ENCODE data around the gene GAREM2.

Gene GAREM2

GRCh38 chr2:26216587-26216986 lies 43.7 kb downstream of the GAREM2 start:
- FAIRE-seq (no peak), DNase-seq (ENCODE audit: insufficient read length) (no peak)
- TF ChIP-seq POLR2A (IDR thresholded peaks at IDR 0.05; ENCODE audit: low read depth, low read length) (no peak), POLR2AphosphoS5 (IDR thresholded peaks at IDR 0.05; ENCODE audit: low read depth, low read length) (no peak), TAF1 (IDR thresholded peaks at IDR 0.05; ENCODE audit: borderline replicate concordance, low read depth, low read length) (no peak)

GRCh38 chr2:26217720-26218119 lies 44.8 kb downstream of the GAREM2 start:
- TF ChIP-seq POLR2A (IDR thresholded peaks at IDR 0.05; ENCODE audit: low read depth, low read length), result no peak
- no peak for TF ChIP-seq TAF1 (IDR thresholded peaks at IDR 0.05; ENCODE audit: borderline replicate concordance, low read depth, low read length)
- no peak for TF ChIP-seq POLR2AphosphoS5 (IDR thresholded peaks at IDR 0.05; ENCODE audit: low read depth, low read length)
- DNase-seq (ENCODE audit: insufficient read length) (no peak), FAIRE-seq (no peak)

DNA sequence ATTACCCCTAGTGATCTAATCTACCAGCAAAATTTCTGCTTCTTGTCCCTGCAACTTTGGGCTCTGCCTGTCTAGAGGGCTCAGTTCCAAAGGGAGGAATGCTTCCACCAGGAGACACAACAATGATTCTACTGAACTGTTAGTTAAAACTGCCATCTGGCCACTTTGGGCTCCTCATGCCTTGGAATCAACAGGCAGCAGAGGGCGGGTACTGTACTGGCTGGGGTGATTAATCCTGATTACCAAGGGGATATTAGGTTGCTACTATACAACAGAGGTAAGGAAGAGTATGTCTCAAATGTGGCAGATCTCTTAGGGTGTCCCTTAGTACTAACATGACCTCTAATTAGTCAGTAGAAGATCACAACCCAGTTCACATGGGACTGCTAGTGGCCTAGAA lies 50.1 kb downstream of the GAREM2 start:
- TF ChIP-seq POLR2A (IDR thresholded peaks at IDR 0.05; ENCODE audit: low read depth, low read length) (no peak), TAF1 (IDR thresholded peaks at IDR 0.05; ENCODE audit: borderline replicate concordance, low read depth, low read length) (no peak), POLR2AphosphoS5 (IDR thresholded peaks at IDR 0.05; ENCODE audit: low read depth, low read length) (no peak)
- no peak for FAIRE-seq
- DNase-seq (ENCODE audit: insufficient read length), result no peak

DNA sequence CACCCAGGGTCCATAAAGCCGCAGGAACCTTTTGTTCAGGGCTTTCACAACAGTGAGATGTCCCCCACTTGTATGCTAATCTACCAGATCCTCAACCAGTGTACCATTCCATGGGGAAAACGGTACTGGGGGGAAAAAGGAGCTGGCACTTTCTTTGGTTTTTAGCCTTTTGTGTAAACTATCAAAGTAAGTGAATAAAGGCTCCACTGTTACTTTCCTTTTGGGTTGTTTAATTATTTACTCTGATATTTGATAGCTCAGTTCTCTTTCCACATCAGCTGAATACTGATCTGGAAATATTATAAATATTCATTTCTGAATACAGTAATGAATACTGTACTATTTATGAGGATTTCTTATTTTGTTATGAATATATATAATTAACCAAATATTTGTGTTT lies 51.2 kb downstream of the GAREM2 start:
- TF ChIP-seq TAF1 (IDR thresholded peaks at IDR 0.05; ENCODE audit: borderline replicate concordance, low read depth, low read length) (no peak), POLR2AphosphoS5 (IDR thresholded peaks at IDR 0.05; ENCODE audit: low read depth, low read length) (no peak), POLR2A (IDR thresholded peaks at IDR 0.05; ENCODE audit: low read depth, low read length) (no peak)
- DNase-seq (ENCODE audit: insufficient read length) (no peak), FAIRE-seq (no peak)

DNA sequence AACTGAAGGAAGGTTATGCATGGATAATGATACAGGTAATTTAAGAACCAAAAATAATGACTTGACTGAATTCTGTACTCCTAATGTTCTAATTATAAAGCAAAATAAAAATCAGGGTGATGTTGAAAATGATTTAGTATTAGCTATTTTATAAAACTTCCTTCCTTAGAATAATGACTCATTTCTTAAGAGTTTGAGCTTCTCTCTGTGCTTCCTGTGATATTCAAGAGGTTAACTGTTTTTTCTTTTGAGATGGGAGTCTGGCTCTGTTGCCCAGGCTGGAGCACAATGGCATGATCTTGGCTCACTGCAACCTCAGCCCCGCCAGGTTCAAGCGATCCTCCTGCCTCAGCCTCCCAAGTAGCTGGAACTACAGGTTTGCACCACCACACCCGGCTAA lies 56.7 kb downstream of the GAREM2 start:
- TF ChIP-seq POLR2AphosphoS5 (IDR thresholded peaks at IDR 0.05; ENCODE audit: low read depth, low read length) (no peak), POLR2A (IDR thresholded peaks at IDR 0.05; ENCODE audit: low read depth, low read length) (no peak), TAF1 (IDR thresholded peaks at IDR 0.05; ENCODE audit: borderline replicate concordance, low read depth, low read length) (no peak)
- FAIRE-seq (no peak), DNase-seq (ENCODE audit: insufficient read length) (no peak)

- DNase-seq (ENCODE audit: insufficient read length) (no peak), FAIRE-seq (no peak)
- TF ChIP-seq TAF1 (IDR thresholded peaks at IDR 0.05; ENCODE audit: borderline replicate concordance, low read depth, low read length) (no peak), POLR2AphosphoS5 (IDR thresholded peaks at IDR 0.05; ENCODE audit: low read depth, low read length) (no peak), POLR2A (IDR thresholded peaks at IDR 0.05; ENCODE audit: low read depth, low read length) (no peak)
These were observed 57.9 kb downstream of the GAREM2 start for GRCh38 chr2:26230806-26231205.

GRCh38 chr2:26235089-26235488 lies 62.2 kb downstream of the GAREM2 start:
- TF ChIP-seq POLR2A (IDR thresholded peaks at IDR 0.05; ENCODE audit: low read depth, low read length), result no peak
- no peak for TF ChIP-seq POLR2AphosphoS5 (IDR thresholded peaks at IDR 0.05; ENCODE audit: low read depth, low read length)
- TF ChIP-seq TAF1 (IDR thresholded peaks at IDR 0.05; ENCODE audit: borderline replicate concordance, low read depth, low read length), result no peak
- FAIRE-seq, result no peak
- DNase-seq (ENCODE audit: insufficient read length), result no peak

DNA sequence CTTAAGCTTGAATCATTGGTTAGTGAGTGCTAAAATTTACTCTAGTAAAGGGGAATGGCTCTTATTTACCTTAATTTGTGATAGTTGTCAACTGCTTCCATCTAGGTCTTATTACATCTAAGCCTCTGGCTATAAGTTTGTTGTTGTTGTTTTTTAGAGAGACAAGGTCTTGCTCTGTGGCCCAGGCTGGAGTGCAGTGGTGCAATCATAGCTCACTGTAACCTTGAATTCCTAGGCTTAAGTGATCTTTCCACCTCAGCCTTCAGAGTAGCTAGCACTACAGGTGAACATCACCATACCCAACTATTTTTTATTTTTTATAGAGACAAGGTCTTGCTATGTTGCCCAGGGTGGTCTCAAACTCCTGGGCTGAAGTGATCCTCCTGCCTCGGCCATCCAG lies 65.0 kb downstream of the GAREM2 start:
- DNase-seq (ENCODE audit: insufficient read length), result no peak
- no peak for TF ChIP-seq POLR2A (IDR thresholded peaks at IDR 0.05; ENCODE audit: low read depth, low read length)
- no peak for TF ChIP-seq POLR2AphosphoS5 (IDR thresholded peaks at IDR 0.05; ENCODE audit: low read depth, low read length)
- no peak for TF ChIP-seq TAF1 (IDR thresholded peaks at IDR 0.05; ENCODE audit: borderline replicate concordance, low read depth, low read length)
- FAIRE-seq, result no peak

DNA sequence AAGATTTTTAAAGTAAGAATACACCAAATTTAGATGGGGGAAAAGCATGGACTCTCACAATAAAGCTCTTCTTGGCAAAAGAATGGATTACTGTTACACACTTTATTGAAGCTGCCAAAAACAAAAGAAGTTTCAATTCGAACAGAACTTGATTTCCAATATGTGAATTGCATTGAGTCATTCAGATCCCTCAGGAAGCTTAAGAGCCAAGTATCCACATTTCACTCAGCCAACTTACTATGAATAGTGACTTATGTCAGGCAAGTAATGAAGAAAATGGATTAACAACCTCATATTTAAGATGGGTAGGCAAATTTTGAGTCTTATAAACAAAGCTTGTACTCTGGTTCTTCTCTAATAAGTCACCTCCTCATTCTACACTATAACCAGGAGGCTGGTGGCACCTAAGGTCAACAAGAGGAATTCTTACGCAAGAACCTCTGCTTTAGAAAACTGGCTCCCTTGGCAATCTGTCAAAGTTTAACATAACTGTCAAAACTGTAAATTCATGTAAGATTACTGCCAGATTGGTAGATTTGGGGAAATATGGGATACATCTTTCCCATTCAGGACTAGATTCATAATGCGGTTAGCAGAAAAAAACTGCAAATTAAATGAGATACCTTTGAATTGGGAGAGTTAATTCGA lies 65.5 kb downstream of the GAREM2 start:
- FAIRE-seq (no peak), DNase-seq (ENCODE audit: insufficient read length) (no peak)
- TF ChIP-seq POLR2A (IDR thresholded peaks at IDR 0.05; ENCODE audit: low read depth, low read length), result no peak
- TF ChIP-seq TAF1 (IDR thresholded peaks at IDR 0.05; ENCODE audit: borderline replicate concordance, low read depth, low read length), result no peak
- no peak for TF ChIP-seq POLR2AphosphoS5 (IDR thresholded peaks at IDR 0.05; ENCODE audit: low read depth, low read length)

Measured in GM12892 (cell line).